ENCODE data around the gene ELMO3.

DNA sequence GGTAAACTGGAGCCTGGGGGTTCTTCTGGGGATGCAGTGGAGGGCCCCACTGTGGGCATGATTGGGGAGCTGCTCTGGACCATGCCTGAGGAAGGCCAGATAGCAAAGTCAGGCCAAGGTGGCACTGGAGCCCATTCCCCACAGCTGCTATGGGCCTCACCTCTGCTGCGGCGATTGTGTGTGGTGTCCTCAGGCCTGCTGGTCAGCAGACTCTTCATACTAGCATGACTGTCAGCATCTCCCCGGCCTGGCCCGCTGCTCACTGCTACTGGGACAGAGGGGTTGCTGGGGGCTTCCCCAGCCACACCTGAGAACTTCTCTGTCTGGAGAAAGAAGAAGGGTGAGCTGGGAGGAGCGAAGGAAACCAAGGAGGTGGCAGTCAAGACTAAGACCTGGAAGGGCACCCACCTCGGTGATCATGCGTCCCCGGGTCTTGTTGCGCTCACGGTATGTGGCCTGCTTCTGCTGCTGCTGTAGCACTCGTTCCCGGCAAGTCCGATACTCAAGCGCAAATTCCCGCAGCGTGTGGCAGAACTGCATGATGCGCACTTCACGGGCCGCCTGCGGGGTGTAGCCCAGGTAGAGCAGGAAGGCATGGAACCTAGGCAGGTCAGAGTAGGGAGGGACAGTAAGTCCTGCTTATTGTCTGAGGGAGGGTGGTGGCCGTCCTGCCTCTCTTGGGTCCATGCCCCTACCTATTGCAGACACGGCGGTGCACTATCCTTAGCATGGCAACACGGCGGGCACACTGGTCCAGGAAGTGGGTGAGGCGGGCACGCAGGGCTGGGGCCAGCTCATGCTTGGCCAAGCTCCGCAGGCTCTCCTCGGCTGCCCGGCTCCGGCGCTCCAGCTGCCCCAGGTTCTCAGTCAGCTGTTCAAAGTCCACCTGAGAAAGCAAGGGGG, 31.2 kb downstream of the ELMO3 start:
- TF ChIP-seq, protein P1, sequence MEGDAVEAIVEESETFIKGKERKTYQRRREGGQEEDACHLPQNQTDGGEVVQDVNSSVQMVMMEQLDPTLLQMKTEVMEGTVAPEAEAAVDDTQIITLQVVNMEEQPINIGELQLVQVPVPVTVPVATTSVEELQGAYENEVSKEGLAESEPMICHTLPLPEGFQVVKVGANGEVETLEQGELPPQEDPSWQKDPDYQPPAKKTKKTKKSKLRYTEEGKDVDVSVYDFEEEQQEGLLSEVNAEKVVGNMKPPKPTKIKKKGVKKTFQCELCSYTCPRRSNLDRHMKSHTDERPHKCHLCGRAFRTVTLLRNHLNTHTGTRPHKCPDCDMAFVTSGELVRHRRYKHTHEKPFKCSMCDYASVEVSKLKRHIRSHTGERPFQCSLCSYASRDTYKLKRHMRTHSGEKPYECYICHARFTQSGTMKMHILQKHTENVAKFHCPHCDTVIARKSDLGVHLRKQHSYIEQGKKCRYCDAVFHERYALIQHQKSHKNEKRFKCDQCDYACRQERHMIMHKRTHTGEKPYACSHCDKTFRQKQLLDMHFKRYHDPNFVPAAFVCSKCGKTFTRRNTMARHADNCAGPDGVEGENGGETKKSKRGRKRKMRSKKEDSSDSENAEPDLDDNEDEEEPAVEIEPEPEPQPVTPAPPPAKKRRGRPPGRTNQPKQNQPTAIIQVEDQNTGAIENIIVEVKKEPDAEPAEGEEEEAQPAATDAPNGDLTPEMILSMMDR (IDR thresholded peaks at IDR 0.05): no peak
- TF ChIP-seq POLR2A (IDR thresholded peaks at IDR 0.05): no peak

Data from upper lobe of left lung (tissue), 4 donors.